T-cell (primary cell): ENCODE measurements around the gene GPR25. TPM values are rescaled to one million over a fixed set of nuclear protein-coding genes. Genes with fewer than 3 reads are reported as not detected.

Experiments used
- ATAC-seq, 4 experiments: fragments of 200-7000 bp in 3 of 4; fragments of 150-1000 bp in 1 of 4; cut with Tn5 transposase; replicated peaks in 1 of 4; 1 replicate in 3 of 4; 2 replicates in 1 of 4; pipeline ENCODE4 v1.10.0; 2021; ENCODE audit warnings: moderate library complexity in 3 of 4, mild to moderate bottlenecking in 2 of 4, moderate number of reproducible peaks in 1 of 4
- CTCF ChIA-PET, 2 donors: fragments of 300-600 bp; sonication (Branson Sonifier 250); formaldehyde crosslinking; loops; one replicate each; lab custom pipeline; 2022; ENCODE audit warnings: antibody characterized with exemption in 2 of 2; lab: Charles Lee
- POLR2A ChIA-PET, 2 donors: fragments of 300-600 bp; sonication (Branson Sonifier 250); formaldehyde crosslinking; loops; one replicate each; lab custom pipeline; 2022; ENCODE audit warnings: antibody characterized with exemption in 2 of 2; lab: Charles Lee
- DNase-seq, 35 experiments: peaks; one replicate each; pipeline versions ENCODE4 v3.0.0 to v3.0.0-alpha.2; 2013 to 2023
- H3K27ac ChIP-seq: one replicate; pipeline ENCODE4 v1.5.1; 2013; ENCODE audit warnings: low read length
- H3K27me3 ChIP-seq, 2 experiments: replicated peaks in 1 of 2; 1 replicate in 1 of 2; 2 replicates in 1 of 2; pipeline versions ENCODE4 v1.6.1 to v1.7.0; 2013; ENCODE audit warnings: low read length in 1 of 2, mixed read lengths in 1 of 2; ENCODE audit not compliant: control insufficient read depth in 2 of 2, insufficient read depth in 2 of 2; ENCODE audit errors: extremely low read depth in 1 of 2
- H3K36me3 ChIP-seq, 2 donors: 1 replicate in 1 of 2; 2 replicates in 1 of 2; pipeline versions ENCODE4 v1.6.1 to v1.7.0; 2013; ENCODE audit warnings: low read length in 1 of 2; ENCODE audit not compliant: control insufficient read depth in 2 of 2, insufficient read depth in 1 of 2; ENCODE audit errors: extremely low read depth in 1 of 2
- H3K4me1 ChIP-seq, 2 experiments: 1 replicate in 1 of 2; 2 replicates in 1 of 2; pipeline versions ENCODE4 v1.6.1 to v1.7.0; 2013; ENCODE audit warnings: low read length in 2 of 2, mixed read lengths in 1 of 2; ENCODE audit not compliant: insufficient read depth in 2 of 2, control insufficient read depth in 1 of 2; ENCODE audit errors: extremely low read depth in 1 of 2
- H3K4me3 ChIP-seq, 2 donors: 1 replicate in 1 of 2; 2 replicates in 1 of 2; pipeline versions ENCODE4 v1.5.1 to v1.7.0; 2013; ENCODE audit warnings: mild to moderate bottlenecking in 2 of 2, low read length in 1 of 2, moderate library complexity in 1 of 2; ENCODE audit not compliant: control insufficient read depth in 1 of 2; ENCODE audit errors: extremely low read depth in 1 of 2
- H3K9me3 ChIP-seq: 2 replicates; pipeline ENCODE4 v1.7.0; 2013
- H3K27ac Mint-ChIP-seq, 2 donors: one replicate each; pipeline ENCODE4 v1.8.0; 2020 to 2021; ENCODE audit warnings: mild to moderate bottlenecking in 2 of 2, mixed read lengths in 2 of 2
- H3K27me3 Mint-ChIP-seq, 2 donors: one replicate each; pipeline ENCODE4 v1.8.0; 2021 to 2022; ENCODE audit warnings: mixed read lengths in 2 of 2
- H3K36me3 Mint-ChIP-seq: one replicate; pipeline ENCODE4 v1.8.0; 2021; ENCODE audit warnings: mixed read lengths
- H3K4me1 Mint-ChIP-seq, 3 donors: one replicate each; pipeline ENCODE4 v1.8.0; 2020 to 2022; ENCODE audit warnings: mixed read lengths in 3 of 3, mild to moderate bottlenecking in 1 of 3
- H3K4me3 Mint-ChIP-seq, 3 donors: one replicate each; pipeline ENCODE4 v1.8.0; 2020 to 2022; ENCODE audit warnings: mild to moderate bottlenecking in 3 of 3, mixed read lengths in 3 of 3, moderate library complexity in 3 of 3
- H3K9me3 Mint-ChIP-seq, 3 donors: one replicate each; pipeline ENCODE4 v1.8.0; 2020 to 2022; ENCODE audit warnings: mixed read lengths in 3 of 3
- WGBS: methylation state at CpG from one replicate; pipeline ENCODE4 v1.1.5; 2013; ENCODE audit warnings: missing lambda C conversion rate; ENCODE audit not compliant: insufficient coverage; 5-methylcytosine and 5-hydroxymethylcytosine counted together
- total RNA-seq, 35 experiments: library from RNA in 6 of 35; stranded (reverse) in 6 of 35; fragments of 120-200 nt in 1 of 35; gene quantifications; one replicate each; pipeline versions ENCODE4 v1.2.1 to v1.2.4 and lab custom pipeline; 2013 to 2026

The GPR25 gene
- total RNA-seq, 5 donors from 2014 or later (not counting 1 experiment from before 2014, with no cell fraction given), result 1.2 to 6.7 (median 1.8) TPM

DNA sequence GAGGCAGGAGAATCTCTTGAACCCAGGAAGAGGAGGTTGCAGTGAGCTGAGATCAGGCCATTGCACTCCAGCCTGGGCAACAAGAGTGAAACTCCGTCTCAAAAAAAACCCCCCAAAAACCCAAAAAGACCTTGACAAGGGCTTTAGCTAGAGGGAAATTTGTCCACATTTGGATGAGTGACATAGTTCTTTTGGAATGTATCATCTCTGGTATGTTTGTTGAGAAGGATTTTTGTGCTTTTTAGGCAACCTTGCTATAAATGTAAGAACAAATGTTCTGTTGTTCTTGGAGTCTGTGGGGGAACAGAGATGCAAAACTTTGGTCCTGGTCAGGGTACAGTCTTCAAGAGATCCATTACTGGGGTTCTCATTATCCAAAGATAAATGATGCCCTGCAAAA, 50.8 kb downstream of the GPR25 start:
- no CpG with 5 or more reads among the region's 1 CpG for WGBS
- no peaks in the 10 kb centered on the region for H3K4me1 ChIP-seq
- Mint-ChIP-seq H3K36me3 (no peaks in the 10 kb centered on the region), H3K27ac (no peak overlapping the region), H3K4me1 (peaks cover 0 to 3% (median 3%) of the 10 kb centered on the region in 3 donors), H3K27me3 (peaks cover 0 to 2% of the 10 kb centered on the region in 2 donors), H3K4me3 (no peak overlapping the region), H3K9me3 (no peaks in the 10 kb centered on the region)
- H3K27me3 ChIP-seq, result peaks cover 0 to 5% of the 10 kb centered on the region in 2 experiments
- H3K4me3 ChIP-seq, result no peak overlapping the region
- ATAC-seq (no peak), DNase-seq (no peak)
- ChIA-PET POLR2A (no interaction called here), CTCF (no interaction called here)
- no peaks in the 10 kb centered on the region for H3K36me3 ChIP-seq
- H3K9me3 ChIP-seq, result no peaks in the 10 kb centered on the region
- H3K27ac ChIP-seq, result no peak overlapping the region

Other genes starting within 250 kb of the GPR25 start
- gene DDX59, start 203.1 kb upstream of the GPR25 start, total RNA-seq, result 10 to 100 TPM; 19.2 to 38.7 (median 31.7) TPM
- gene CAMSAP2, start 134.1 kb upstream of the GPR25 start, total RNA-seq, result 1 to 10 TPM; 4.6 to 9.1 (median 5.2) TPM
- under 1 TPM in 4 of 5 donors, not detected in 1; 0.09 to 0.62 (median 0.25) TPM for gene INAVA, start 21.9 kb downstream of the GPR25 start, total RNA-seq
- 100 to 1,000 TPM in 3 of 5 donors, 10 to 100 TPM in 2; 70.8 to 110 (median 101) TPM for gene KIF21B, start 150.7 kb downstream of the GPR25 start, total RNA-seq
- gene CACNA1S, start 239.4 kb downstream of the GPR25 start, total RNA-seq, result not detected